Left renal pelvis (tissue), 4 donors: ENCODE results near the gene GNG2. TPM values are rescaled to one million over a fixed set of nuclear protein-coding genes. Genes with fewer than 3 reads are reported as not detected.

Experiments used
- DNase-seq, 4 donors: peaks; one replicate each; pipeline ENCODE4 v3.0.0-alpha.2; 2013; ENCODE audit warnings: low read depth in 4 of 4, low spot score in 3 of 4
- polyA plus RNA-seq, 4 donors: library from polyadenylated mRNA; unstranded; fragments of 120-200 nt; gene quantifications; one replicate each; pipeline ENCODE4 v1.2.1, GENCODE V29; 2013; ENCODE audit not compliant: insufficient read length in 4 of 4

The GNG2 gene
- polyA plus RNA-seq, 4 donors: 63.7 to 104 (median 75.8) TPM

DNA sequence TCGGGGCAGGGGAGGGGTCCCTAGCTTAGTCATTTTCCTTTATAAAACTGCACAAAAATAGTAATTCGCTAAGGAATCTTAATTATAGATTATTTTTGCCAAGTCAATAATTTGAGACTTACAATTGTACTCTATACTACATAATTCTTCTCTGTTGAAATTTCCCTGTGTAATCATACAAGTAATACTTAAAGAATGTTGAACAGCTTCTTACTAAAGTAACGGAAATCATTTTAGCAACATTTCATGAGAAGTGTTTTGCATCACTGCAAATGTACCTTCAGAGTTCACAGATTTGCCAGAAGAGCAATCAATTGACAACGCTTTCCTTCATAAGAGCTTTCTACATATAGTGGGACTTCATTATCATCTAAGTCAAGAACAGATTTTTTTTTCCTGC, 7.9 kb upstream of the GNG2 start:
- DNase-seq: no peak

DNA sequence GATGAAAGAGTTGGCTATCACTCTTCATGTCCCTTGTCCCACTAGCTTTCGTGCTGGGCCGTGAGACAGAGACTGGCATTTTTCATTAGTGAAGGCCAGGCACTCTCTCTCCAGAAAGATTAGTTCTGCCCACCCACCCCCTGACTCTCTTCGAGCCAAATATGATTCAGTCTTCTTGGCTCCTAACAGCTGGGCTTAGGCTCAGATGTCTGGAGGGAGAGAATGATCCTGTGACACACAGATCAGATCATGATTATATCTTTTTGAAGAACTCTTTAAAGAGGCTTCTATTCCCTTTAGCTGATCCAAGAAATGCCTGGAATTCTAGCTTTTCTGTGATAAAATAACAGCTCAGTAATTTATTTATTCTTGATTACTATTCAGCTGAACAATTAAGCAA, 5.2 kb upstream of the GNG2 start:
- no peak for DNase-seq

DNA sequence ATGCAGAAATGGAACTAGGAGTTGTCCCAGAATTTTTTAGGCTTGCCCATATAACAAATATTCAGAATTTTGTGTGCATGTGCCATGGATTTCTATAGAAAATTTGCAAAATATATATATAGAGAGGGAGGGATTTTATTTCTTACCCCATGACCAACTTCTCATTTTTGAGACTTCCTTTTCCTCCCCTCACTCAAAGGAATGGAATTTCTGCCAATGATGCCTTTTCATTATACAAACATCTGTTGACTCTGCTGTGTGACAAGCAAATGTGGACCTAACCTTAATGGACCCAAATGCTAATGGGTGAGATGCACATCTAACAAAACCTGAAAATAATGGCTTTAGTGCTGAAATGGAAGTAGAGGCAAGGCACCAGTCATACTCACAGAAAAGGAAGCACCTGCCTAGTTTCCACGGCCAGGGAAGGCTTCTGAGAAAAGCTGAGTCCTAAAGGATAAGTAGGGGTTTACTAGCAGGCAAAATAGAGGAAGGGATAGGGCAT, 3.6 kb upstream of the GNG2 start:
- no peak for DNase-seq

DNA sequence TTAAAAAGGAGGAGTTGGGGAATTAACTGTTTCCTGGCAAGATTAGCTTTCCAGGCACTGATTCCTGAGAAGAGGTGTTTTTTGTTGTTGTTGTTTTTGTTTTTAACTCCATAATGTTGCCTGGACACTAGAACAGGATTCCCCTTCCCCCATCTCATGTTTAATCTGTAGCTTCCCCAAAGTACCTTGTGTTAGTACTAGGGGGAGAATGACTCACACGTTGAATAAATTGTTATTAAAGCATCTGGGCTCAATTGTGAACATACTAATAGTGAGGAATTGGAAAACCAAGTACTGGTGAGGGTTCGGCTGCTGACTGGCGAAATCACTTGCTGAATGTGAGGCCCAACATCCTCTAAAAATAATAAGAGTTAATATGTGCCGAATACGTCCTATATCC, 1.3 kb upstream of the GNG2 start:
- no peak for DNase-seq

DNA sequence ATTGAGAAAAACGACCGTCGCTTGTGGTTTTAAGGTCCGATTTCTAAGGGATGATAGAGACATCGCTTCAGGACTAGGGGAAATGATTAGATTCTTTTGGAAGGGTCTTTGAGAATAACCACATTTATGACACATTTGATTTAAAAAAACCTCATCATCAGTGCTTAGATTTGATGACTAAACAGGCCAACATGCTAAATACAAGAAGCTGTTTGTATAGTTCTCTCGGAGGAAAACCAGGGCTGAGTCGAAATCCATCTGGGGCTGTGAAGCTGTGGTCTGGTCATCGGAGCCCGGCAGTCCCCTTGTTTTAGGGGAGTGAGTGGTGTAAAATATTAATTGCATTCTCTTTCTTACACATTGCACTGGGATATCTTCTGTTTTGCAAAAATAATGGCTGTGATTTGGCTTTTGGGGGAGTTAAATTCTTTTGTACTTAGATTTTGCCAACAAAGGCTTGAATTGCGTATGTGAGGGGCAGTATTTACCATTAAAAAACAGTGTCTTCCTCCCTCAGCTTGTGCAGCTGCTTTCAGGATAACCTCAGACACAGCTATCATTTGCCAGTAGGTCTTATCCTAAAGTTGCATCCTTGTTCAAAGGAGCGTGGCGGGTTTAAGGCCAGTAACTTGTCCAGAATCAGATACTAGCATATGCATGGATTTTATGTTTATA, 550 bp downstream of the GNG2 start:
- no peak for DNase-seq

DNA sequence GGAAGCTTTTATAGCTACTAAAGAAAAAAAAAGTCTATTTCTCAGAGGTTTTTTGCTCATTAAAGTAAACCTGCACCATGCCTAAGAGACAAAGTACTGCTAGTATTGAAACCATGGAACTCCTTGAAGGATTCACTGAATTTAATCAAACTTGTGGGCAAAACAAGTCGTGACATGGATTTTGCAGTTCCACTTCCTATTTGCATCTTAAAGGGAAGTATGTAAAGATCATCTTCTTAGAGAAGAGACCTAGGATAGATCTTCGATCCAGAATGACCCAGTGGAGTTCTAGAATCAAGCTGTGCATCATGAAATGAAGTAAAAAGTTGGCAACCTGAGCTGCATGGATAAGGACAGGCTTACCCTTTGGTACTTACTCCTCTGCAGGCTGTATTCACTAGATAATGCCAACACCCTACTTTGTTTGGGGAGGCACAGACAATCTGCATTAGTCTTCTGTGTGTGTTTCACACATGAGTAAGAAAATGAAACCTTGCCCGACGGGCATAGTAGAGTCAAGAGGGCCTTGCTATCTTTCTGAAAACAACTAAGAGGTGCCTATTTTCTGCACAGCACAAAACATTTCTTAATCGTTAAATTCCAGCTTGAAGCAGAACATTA, 1.9 kb downstream of the GNG2 start:
- DNase-seq: no peak

DNA sequence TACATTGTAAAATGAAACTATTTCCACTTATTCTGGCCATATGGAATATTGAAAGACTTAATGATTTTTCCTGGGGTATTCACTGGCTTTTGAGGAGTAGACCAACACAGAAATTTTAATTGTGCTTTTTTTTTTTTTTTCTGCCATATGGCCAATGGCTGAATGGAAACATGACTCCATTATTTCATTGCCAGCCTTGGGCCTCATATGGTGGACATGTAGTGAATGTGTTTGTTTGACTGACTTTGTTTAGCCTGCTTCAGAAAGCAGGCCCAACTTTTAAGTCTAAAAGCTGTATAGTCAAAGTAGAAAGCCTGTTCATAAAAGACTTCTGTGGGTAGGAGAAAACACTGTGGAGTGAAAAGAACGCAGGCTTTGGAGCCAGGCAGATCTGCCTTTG, 2.4 kb downstream of the GNG2 start:
- no peak for DNase-seq

DNA sequence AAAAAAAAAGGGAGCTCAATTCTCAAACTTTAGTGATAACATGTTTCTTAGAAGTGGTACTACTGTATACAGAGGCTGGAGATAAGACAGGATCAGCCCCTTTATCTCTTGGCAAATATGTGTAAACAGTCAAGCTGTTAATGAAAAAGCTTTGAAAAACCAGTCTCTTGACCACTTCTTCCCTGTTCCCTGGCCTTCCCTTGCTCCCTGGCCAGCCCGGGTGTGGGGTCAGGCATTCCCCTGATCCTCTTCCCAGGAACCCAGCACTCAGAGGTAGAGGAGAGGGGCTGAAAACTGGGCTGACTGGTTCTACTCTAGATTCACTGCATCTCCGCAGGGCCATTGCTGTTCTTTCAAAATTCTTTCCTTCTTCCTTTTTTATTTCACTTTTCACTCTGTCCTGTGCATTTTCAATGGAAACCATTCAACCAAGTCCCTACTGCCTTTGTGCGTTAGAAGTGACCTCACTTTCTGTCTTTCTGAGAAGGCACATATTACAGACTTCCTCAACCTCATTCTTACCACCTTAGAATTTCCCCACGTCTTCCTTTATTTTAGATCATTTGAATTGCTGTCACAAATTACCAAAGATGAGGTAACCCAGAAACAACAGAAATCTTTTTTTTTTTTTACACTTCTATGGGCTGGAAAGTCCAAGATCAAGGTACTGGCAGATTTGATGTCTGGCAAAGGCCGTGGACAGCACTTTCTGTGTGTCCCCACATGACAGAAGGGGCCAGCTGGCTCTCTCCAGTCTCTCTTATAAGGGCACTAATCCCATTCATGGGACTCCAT, 5.7 kb downstream of the GNG2 start:
- no peak for DNase-seq

DNA sequence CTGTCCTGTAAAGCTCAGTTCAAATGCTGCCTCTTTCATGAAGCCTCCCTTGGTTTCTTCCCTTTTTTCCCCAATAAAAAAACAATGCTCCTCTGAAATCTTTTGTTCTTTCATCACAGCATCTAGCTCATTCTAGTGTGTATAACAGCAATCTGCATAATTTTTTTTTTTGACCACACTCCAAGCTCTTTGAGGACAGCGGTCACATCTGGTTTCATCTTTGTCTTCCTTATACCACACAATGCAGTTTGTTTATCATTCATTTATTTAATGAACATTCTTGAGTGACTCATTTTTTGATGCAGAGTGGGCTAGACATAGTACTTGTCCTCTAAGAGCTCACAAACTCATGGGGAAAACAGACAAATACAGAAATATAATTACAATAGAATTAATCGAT, 7.3 kb downstream of the GNG2 start:
- no peak for DNase-seq

DNA sequence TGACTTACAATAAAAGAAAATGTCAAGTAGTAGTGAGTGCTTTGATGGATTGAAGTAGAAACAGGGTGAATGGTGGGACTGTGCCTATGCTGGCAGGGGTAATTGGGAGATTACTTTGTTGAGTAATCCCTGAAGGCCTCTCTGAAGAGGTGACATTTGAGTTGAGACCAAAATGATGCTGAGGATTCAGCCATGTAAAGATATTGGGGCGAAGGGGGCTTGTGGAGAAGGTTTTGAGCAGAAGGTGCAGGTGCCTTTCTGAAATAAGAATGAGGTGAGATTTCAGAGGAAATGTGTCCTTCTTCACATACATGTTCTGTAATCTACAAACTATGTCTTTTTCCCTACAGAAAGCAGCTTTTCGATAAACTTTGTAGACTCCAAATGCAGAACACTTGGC, 8.0 kb downstream of the GNG2 start:
- DNase-seq: no peak

DNA sequence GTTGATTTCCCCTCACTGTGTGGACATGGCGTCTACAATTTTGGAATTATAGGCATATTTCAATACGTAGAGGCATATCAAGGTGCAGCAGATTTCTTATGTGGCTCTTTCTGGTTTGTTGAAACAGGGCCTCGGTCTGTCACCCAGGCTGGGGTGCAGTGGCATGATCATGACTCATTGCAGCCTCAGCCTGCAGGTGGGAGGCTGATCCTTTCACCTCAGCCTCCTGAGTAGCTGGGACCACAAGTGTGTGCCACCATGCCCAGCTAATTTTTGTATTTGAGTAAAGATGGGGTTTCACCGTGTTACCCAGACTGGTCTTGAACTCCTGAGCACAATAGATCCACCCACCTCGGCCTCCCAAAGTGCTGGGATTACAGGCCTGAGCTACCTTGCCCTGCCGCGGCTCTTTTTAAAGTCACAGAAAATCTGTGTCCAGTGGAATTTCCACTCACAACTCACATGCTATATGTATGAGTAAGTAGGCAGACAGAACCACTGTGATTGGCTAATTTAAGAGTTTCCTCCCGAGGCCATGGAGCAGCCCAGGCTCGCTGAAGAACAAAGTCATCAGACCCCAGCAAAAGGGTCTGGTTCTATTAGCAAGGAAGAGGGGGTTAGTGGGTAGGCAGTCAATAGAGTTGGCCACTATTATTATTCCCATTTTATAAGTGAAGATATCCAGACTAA, 9.1 kb downstream of the GNG2 start:
- no peak for DNase-seq

DNA sequence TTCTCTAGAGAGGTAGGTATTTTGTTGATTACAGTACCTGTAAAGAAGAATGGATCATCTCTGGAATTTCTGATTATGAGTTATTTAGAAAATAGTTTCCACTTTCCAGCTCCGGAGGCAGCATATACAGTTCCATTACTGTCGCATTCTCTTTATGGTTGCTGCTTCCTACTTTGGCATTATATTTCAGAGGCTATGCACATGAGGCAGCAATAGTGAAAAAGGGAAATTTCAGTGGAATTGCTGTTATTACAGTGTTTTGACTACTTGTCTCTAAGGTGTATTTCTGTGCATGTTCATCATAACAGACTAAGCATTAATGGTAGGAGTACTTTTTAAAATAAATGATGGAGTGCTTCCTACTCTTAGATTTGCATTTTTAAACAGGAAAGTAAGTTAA, 10.2 kb downstream of the GNG2 start:
- DNase-seq: no peak

DNA sequence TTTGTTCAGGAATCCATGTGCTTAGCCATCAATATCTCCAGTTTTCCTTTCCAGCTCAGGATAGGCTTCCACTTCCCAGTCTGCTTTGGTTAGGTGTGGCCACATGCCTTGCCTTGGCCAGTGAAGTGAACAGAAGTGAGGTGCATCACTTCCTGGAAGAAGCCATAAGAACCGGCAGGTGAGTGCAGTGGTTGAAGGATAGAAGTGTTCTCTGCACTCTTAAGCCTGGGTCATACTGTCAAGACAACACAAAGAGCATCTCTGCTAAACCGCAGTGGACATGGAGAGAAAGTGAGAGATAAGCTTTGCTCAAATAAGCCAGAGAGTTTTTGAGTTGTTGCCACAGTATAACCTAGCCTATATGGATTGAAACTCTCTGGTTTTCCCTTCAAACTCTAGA, 11.4 kb downstream of the GNG2 start:
- no peak for DNase-seq

DNA sequence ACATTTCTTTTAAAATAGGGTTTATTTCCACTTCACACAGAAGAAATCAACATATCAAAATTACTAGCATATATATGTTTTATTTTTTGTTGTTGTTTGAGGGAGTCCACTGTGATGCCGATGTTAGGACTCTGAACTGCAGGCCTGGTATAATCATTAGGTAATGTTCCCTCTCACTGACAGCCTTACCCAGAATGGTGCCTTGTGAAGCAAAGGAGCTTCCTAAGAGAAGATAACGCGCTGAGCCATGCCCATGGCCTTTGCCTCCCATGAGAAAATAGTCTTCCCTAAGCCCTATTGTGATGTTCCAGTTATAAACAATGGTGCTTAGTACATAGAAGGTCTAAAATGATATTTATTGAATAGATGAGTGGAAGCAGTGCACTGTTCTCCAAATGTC, 12.0 kb downstream of the GNG2 start:
- DNase-seq: no peak

DNA sequence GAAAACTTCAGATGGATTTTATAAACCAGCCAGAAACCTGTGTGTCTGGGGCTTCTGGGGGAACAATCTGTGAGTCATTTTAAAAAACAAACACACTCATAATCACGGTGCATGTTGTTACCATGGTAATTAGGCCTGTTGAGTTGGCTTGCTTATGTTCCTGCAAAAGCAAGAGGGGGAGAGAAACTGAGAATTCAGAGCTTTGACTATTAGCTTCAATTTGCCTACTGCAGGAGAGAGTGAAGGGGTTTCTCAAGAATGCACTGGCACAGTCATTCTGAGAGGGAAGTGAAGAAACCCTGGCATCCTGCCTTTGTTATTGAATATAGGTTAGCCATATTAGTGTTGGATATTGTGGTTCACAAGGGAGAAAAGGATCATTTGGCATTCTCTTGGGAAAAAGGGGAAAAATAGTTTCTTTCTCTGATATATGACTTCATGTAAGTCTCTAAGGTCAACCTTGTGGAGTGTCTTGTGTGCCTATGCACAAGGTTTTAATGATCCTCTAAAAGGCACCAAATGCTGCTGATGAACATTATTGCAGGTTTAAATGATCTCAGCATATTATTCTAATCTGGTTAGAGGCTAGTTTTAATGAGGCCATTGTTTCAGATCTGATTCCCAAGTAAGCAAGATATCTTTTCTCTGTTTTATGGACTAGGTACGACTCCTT, 12.9 kb downstream of the GNG2 start:
- DNase-seq: no peak

DNA sequence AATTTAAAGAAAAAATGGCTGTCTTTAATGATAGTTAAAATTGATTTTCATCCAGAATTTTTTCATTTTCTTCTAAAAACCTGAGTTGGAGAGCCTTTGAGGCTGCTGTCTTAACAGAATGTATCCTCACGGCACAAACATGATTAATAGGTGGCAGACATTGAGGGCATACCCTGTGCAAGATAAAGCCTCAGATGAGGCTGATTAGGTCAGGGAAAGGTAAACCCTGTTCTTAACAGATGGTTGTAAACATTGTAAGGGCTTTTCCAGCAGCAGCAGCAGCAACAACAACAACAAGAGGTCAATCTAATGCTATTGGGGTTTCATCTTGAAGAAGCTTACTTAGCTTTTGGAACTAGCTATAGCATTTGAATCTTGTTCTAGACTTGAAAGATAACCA, 17.4 kb downstream of the GNG2 start:
- DNase-seq: no peak

DNA sequence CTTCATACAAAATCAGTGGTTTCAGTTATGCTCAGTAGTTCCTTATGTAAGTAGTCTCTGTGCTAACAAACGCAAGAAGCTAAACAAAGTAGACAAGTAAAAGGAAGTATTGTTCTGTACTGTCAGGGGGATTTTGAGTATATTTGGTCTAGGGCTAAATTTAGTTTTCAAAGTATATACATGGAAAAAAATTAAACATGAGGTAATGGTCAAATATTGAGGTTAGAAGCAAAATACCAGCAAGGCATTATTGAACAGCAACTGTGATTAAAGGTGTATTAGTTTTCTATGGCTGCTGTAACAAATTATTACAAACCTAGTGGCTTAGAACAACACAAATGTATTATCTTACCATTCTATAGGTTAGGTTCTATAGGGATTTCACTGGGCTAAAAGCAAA, 18.8 kb downstream of the GNG2 start:
- DNase-seq: no peak

DNA sequence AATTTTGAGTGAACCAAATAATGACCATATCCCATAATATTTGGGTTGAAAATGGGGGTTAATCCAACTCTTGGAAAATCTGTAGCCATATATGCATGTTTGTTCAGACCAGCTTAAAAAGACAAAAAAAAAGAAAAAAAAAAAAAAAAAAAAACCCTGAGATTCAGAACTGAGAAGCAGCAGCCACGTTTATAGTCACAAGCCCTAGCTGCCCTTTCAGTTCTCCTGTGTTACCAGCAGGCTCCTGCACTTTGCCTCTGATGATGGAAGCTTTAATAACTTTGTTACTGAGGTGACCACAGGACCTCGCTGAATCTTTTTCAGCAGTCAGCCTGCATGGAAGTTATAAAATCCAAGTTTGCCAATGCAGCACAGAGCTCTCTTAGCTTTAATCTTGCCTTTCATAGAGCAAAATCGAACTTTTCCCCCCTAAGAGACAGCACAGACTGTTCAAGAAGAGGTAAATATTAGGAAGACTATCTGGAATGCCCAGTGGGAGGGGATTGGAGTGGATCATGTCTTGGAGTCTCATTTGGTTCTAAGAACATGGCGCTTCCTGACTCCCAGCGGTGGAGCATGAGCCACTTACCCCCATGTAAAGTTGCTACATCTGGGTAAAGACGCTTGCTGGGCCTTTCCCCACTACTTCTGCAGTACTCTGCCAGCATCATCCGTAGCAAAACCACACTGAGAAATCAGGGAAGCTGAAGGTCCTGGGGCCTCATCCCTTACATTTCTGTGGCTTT, 20.6 kb downstream of the GNG2 start:
- DNase-seq: no peak

DNA sequence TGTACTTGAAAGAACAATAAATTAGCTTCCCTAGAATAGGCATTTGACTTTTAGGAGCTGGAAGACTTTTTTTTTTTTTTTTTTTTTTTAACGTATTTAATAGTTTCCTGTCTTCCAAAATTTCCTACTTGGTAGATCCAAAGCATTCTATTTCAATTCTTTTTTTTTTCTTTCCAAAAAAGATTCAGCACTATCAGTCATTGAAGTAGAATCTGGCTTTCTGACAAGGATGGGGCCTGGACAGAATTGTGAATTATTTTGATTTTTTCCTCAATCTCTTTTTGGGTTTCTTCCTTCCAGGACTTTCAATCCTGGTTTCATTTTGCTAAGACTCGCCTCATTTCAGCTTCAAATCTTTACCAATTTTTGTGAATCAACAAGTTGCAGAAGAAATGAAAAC, 21.2 kb downstream of the GNG2 start:
- DNase-seq: no peak

DNA sequence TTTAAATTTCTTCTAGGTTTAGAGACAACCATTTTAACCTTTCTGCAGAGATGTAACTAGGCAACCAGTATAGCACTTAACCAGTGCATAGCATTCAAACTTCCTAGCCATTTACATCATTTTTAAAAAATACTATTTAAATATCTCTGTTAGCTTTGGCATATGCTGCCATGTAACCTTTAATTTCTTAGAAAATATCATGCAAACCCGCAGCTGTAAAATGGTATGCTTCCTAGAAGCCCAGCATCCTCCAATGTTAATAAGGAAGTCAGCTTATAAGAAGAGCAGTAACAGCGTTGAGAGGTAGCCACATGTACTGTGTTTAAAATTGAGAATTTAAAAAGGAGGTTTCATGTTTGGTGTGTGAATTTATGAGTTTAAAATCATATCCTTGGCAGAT, 22.8 kb downstream of the GNG2 start:
- no peak for DNase-seq
